Measurements from ENCODE around the gene CFAP100. TPM values are rescaled to one million over a fixed set of nuclear protein-coding genes. Genes with fewer than 3 reads are reported as not detected.

Gene CFAP100
- total and polyA plus RNA-seq, 12 donors, result not detected

DNA sequence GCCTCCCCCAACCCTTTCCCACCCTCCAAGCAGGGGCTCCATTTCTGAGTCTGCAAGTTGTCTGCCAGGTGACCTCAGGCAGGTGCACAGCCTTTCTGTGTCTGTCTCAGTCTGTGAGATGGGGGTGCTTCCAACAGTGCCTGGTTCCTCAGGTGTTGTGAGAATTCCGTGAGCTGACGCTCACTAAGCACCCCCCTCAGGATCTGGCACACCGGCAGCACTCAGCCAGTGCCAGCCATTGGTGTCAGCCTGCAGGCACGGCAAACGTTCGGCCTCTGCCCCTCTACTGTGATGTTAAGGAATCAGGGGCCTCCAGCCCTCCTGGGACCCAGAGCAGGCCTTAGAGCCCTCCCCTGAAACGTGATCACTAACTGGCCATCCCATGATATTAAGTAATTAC, 39.9 kb upstream of the CFAP100 start:
- H3K27ac ChIP-seq, result peak overlapping the region in 9 of 10 donors; percentile 71 to 97 (median 89)
- peaks cover 0 to 23% (median 0%) of the 10 kb centered on the region in 9 donors for H3K36me3 ChIP-seq
- peaks cover 0 to 48% (median 0%) of the 10 kb centered on the region in 7 donors for H3K27me3 ChIP-seq
- no peak for TF ChIP-seq CTCF (IDR thresholded peaks at IDR 0.05)
- H3K4me1 ChIP-seq, result peaks cover 22 to 79% (median 65%) of the 10 kb centered on the region in 9 donors
- intact Hi-C loops (cut with DNase I), result loop anchor here in 6 of 10 donors (1.0 to 10.0 kb wide), 4 partner anchors 35 to 90 kb away; no protein-coding TSS in a partner anchor
- peak overlapping the region in 6 of 10 donors; percentile 67 to 99 (median 78) for H3K4me3 ChIP-seq
- peaks cover 0 to 9% (median 0%) of the 10 kb centered on the region in 11 donors for H3K9me3 ChIP-seq
- DNase-seq, result no peak
- ATAC-seq, result no peak
- 49 to 61% methylated on average over 7 of the region's 7 CpGs for WGBS, 2 donors

DNA sequence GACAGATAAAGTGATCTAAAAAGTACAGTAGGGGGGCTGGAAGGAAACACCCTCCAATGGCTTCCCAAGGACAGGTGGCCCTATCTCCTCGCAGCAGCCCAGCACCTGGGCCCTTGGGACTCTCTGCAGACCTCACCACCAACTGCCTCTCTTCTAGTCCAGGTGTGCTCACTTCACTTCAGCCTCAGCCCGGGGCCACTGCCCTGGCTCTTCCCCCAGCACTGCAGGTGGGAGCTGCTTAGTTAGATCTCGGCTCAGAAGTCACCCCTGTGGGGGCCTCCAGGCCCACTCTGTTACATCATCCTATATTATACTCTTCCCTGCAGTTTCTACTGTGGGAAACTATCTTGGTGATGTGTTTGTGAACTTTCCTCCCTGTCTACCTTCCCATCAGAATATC, 39.5 kb upstream of the CFAP100 start:
- intact Hi-C loops (cut with DNase I), result loop anchor here in 5 of 10 donors (1.0 to 10.0 kb wide), 4 partner anchors 34 to 90 kb away; no protein-coding TSS in a partner anchor
- no peak for TF ChIP-seq CTCF (IDR thresholded peaks at IDR 0.05)
- no peak for ATAC-seq

DNA sequence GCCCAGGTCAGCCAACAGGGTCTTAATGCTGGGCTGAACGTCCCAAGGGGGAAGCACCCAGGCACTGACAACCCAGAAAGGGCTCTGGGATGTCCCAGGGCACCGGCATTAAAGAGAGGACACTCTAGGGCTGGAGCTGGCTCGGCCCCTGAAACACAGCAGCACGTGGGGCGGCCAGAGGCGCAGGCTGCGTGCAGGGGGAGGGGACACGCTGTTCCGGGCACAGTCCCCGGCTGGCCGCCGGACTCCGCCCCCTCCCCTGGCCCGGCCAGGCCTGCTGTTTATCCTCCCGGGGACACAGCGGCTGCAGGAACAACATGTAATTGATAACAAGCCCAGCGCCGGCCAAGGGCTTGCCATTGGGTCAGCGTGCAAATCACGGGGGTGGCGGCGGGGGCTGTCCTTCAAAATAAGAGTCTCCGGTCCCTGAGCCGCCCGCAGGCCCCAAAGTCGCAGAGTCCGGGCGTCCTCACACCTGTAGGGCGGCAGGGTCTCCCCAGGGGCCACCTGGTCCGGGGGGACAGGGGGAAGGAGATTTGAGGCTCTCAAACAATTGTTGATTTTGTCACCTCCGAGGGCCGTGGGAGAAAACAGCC, 38.8 kb upstream of the CFAP100 start:
- Histone ChIP-seq H3K4me3 (peak overlapping the region; percentile 39 to 99 (median 74)), H3K9me3 (peaks cover 0 to 9% (median 0%) of the 10 kb centered on the region in 11 donors), H3K4me1 (peaks cover 22 to 68% (median 55%) of the 10 kb centered on the region in 9 donors), H3K27me3 (peaks cover 0 to 59% (median 4%) of the 10 kb centered on the region in 7 donors), H3K27ac (peak overlapping the region; percentile 76 to 99 (median 94)), H3K36me3 (peaks cover 0 to 14% (median 0%) of the 10 kb centered on the region in 9 donors)
- WGBS, 2 donors, result 0 to 1% methylated on average over 32 of the region's 32 CpGs
- TF ChIP-seq CTCF (IDR thresholded peaks at IDR 0.05), result no peak
- ATAC-seq, result peak; percentile 89 to 95 (median 92)
- intact Hi-C loops (cut with DNase I), result loop anchor here in 7 of 10 donors (1.0 to 10.0 kb wide), 9 partner anchors 33 to 119 kb away; partner anchors contain the start of gene ZXDC (in 1 of the 7)
- peak; percentile 95 to 96 for DNase-seq

More for the DNA sequence above, 39.5 kb upstream of the CFAP100 start:
- Histone ChIP-seq H3K36me3 (peaks cover 0 to 20% (median 0%) of the 10 kb centered on the region in 9 donors), H3K27me3 (peaks cover 0 to 53% (median 0%) of the 10 kb centered on the region in 7 donors), H3K4me3 (peak overlapping the region in 8 of 10 donors; percentile 67 to 99 (median 75)), H3K4me1 (peaks cover 22 to 74% (median 62%) of the 10 kb centered on the region in 9 donors), H3K27ac (peak overlapping the region; percentile 71 to 97 (median 88)), H3K9me3 (peaks cover 0 to 9% (median 0%) of the 10 kb centered on the region in 11 donors)
- no peak for DNase-seq
- 35 to 56% methylated on average over 3 of the region's 3 CpGs for WGBS, 2 donors

DNA sequence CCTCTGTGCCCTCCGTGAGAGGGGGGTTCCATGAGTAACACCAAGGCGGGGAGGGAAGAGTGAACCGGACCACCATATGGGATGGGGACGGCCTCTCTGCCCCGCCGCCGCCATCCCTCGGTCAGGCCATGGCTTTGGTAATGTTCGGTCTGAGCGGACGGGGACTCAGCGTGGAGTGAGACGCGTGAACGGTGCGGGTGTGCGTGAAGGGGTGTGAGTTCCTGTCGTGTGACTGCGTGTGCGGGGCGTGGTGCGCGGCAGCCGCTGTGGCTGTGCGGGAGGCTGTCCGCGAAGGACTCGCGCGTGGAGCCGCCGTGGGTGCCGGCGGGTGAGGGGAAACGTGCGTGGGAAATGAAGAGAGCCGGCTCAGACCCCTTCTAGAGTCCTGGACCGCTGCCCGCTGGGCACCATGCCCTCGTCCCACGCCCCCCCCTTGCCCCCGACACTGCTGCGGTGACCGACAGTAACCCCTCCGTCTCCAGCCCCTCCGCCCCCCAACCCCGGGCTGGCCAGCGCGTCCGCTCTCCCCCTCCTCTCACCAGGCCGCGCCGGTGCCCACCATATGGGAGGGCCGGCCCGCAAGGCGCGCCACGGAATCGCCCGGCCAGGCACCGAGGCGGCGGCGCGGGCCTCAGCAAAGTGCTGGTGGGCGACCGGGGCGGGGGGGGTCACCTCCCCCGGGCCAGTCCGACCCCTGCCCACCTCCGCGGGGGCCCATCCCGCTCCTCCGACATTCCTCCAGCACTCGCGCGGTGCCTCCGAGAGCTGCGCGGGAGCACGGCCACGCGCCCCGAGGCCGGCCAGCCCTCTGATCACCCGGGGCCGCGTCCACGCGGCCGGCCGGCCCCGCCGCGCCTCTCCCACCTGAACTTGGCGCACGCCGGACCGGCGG, 38.1 kb upstream of the CFAP100 start:
- ATAC-seq (peak in 7 of 8 donors; percentile 6 to 43 (median 8)), DNase-seq (peak in 1 of 2 donors; percentile 68)
- peaks cover 17 to 61% (median 48%) of the 10 kb centered on the region in 9 donors for H3K4me1 ChIP-seq
- no peak for TF ChIP-seq CTCF (IDR thresholded peaks at IDR 0.05)
- peak overlapping the region; percentile 76 to 99 (median 94) for H3K27ac ChIP-seq
- WGBS, 2 donors, result 0 to 1% methylated on average over 69 to 100 of the region's 100 CpGs
- H3K27me3 ChIP-seq, result peaks cover 0 to 65% (median 8%) of the 10 kb centered on the region in 7 donors
- H3K9me3 ChIP-seq, result peaks cover 0 to 9% (median 0%) of the 10 kb centered on the region in 11 donors
- peak overlapping the region; percentile 39 to 99 (median 74) for H3K4me3 ChIP-seq
- H3K36me3 ChIP-seq, result peaks cover 0 to 6% (median 0%) of the 10 kb centered on the region in 9 donors
- intact Hi-C loops (cut with DNase I), result loop anchor here in 7 of 10 donors (1.0 to 10.0 kb wide), 8 partner anchors 32 to 118 kb away; partner anchors contain the start of gene ZXDC (in 1 of the 7)
